SK-N-SH (cell line): Measurements from ENCODE around the gene ABL2.

Source experiments
- CTCF ChIP-seq: fragments of 200-600 bp; sonication (generic); IDR thresholded peaks from 2 replicates; pipeline ENCODE4 v1.6.1; 2017; ENCODE audit warnings: antibody characterized with exemption, mild to moderate bottlenecking, moderate library complexity
- JUND ChIP-seq: IDR thresholded peaks from 2 replicates; pipeline ENCODE4 v1.4.0; 2012
- SMC3 ChIP-seq: IDR thresholded peaks from 2 replicates; pipeline ENCODE4 v1.6.1; 2012; ENCODE audit warnings: low read depth, low read length, improper control_type of control experiment
- TCF12 ChIP-seq: IDR thresholded peaks from 2 replicates; pipeline ENCODE4 v1.4.0; 2012
- ZBTB33 ChIP-seq: IDR thresholded peaks from 2 replicates; pipeline ENCODE4 v1.4.0; 2012; ENCODE audit warnings: low read depth, borderline replicate concordance
- TF ChIP-seq, protein P1 (sequence below): fragments of 150-350 bp; IDR thresholded peaks from 2 replicates; pipeline ENCODE4 v1.6.1; 2017; ENCODE audit warnings: antibody characterized with exemption, low read length, low read depth, borderline replicate concordance
- TF ChIP-seq, protein P2 (sequence below): IDR thresholded peaks from 2 replicates; pipeline ENCODE4 v1.4.0; 2012; ENCODE audit warnings: low read depth

DNA sequence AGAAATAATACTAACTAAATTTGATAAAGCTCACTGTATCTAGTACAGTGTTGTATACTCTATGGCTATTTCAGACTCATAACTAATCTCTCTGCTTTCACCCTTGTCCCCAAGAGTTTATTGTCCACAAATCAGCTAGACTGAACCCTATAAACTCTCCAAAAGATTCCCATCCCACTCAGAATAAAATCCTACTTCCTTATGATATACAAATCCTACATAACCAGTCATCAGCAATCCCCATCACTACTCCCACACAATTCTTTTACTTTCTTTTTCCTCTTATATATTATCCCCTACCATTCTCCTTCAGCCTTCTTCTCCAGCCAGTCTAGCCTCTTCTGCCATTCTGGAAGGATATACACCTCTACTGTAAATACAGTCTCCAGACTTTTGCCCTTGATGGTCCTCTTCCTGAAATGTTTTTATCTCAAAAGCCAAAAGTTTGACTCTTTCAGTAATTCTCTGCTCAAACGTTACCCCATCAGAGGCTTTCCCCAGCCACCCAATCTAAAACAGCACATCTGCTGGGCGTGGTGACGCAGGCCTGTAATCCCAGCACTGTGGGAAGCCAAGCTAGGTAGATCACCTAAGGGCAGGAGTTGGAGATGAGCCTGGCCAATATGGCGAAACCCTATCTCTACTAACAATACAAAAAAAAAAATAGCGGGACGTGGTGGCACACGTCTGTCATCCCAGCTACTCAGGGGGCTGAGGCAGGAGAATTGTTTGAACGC is 41.6 kb downstream of the ABL2 start:
- TF ChIP-seq ZBTB33 = no peak
- TF ChIP-seq, protein P1, sequence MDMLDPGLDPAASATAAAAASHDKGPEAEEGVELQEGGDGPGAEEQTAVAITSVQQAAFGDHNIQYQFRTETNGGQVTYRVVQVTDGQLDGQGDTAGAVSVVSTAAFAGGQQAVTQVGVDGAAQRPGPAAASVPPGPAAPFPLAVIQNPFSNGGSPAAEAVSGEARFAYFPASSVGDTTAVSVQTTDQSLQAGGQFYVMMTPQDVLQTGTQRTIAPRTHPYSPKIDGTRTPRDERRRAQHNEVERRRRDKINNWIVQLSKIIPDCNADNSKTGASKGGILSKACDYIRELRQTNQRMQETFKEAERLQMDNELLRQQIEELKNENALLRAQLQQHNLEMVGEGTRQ = no peak
- no peak for TF ChIP-seq CTCF
- no peak for TF ChIP-seq TCF12
- no peak for TF ChIP-seq SMC3
- TF ChIP-seq JUND = no peak
- TF ChIP-seq, protein P2, sequence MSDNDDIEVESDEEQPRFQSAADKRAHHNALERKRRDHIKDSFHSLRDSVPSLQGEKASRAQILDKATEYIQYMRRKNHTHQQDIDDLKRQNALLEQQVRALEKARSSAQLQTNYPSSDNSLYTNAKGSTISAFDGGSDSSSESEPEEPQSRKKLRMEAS = no peak
